ENCODE results near the gene XPOT. TPM values are rescaled to one million over a fixed set of nuclear protein-coding genes. Genes with fewer than 3 reads are reported as not detected.

XPOT gene
- total and polyA plus RNA-seq, 4 donors, result 16.7 to 44.8 (median 23.8) TPM

GRCh38 chr12:64383675-64384074, 20.5 kb upstream of the XPOT start:
- 73% methylated on average over 1 of the region's 1 CpG for WGBS
- TF ChIP-seq, protein P1, sequence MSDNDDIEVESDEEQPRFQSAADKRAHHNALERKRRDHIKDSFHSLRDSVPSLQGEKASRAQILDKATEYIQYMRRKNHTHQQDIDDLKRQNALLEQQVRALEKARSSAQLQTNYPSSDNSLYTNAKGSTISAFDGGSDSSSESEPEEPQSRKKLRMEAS (IDR thresholded peaks at IDR 0.05), result no peak
- no peak for TF ChIP-seq NR2F2 (IDR thresholded peaks at IDR 0.05)

GRCh38 chr12:64385019-64385418, 19.2 kb upstream of the XPOT start:
- H3K4me1 ChIP-seq (ENCODE audit: control insufficient read depth in 4 of 4, insufficient read depth in 4 of 4, low read length in 3 of 4), result peaks cover 0 to under 1% (median 0%) of the 10 kb centered on the region in 4 donors
- no peak overlapping the region for H3K27ac ChIP-seq (ENCODE audit: low read depth in 1 of 2, low read length in 2 of 2)
- peaks cover 0 to 4% (median 1%) of the 10 kb centered on the region in 4 donors for H3K9me3 ChIP-seq (ENCODE audit: control insufficient read depth in 4 of 4, low read length in 3 of 4)
- TF ChIP-seq FOXA2 (IDR thresholded peaks at IDR 0.05) (no peak), ZBTB33 (IDR thresholded peaks at IDR 0.05) (no peak), JUND (IDR thresholded peaks at IDR 0.05) (no peak), ATF3 (IDR thresholded peaks at IDR 0.05) (no peak), RXRA (IDR thresholded peaks at IDR 0.05) (no peak), SP1 (IDR thresholded peaks at IDR 0.05) (no peak), EGR1 (IDR thresholded peaks at IDR 0.05; ENCODE audit: low read depth in 2 of 2) (no peak), YY1 (IDR thresholded peaks at IDR 0.05) (no peak), FOXA1 (IDR thresholded peaks at IDR 0.05) (no peak), CTCF (IDR thresholded peaks at IDR 0.05; ENCODE audit: low read depth, low read length, missing input control) (no peak)
- TF ChIP-seq, protein P2, sequence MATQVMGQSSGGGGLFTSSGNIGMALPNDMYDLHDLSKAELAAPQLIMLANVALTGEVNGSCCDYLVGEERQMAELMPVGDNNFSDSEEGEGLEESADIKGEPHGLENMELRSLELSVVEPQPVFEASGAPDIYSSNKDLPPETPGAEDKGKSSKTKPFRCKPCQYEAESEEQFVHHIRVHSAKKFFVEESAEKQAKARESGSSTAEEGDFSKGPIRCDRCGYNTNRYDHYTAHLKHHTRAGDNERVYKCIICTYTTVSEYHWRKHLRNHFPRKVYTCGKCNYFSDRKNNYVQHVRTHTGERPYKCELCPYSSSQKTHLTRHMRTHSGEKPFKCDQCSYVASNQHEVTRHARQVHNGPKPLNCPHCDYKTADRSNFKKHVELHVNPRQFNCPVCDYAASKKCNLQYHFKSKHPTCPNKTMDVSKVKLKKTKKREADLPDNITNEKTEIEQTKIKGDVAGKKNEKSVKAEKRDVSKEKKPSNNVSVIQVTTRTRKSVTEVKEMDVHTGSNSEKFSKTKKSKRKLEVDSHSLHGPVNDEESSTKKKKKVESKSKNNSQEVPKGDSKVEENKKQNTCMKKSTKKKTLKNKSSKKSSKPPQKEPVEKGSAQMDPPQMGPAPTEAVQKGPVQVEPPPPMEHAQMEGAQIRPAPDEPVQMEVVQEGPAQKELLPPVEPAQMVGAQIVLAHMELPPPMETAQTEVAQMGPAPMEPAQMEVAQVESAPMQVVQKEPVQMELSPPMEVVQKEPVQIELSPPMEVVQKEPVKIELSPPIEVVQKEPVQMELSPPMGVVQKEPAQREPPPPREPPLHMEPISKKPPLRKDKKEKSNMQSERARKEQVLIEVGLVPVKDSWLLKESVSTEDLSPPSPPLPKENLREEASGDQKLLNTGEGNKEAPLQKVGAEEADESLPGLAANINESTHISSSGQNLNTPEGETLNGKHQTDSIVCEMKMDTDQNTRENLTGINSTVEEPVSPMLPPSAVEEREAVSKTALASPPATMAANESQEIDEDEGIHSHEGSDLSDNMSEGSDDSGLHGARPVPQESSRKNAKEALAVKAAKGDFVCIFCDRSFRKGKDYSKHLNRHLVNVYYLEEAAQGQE (IDR thresholded peaks at IDR 0.05), result no peak
- WGBS, result 93% methylated on average over 3 of the region's 3 CpGs
- H3K27me3 ChIP-seq (ENCODE audit: control insufficient read depth in 4 of 4, insufficient read depth in 4 of 4, low read length in 3 of 4), result peaks cover 0 to 3% (median 0%) of the 10 kb centered on the region in 4 donors
- DNase-seq (ENCODE audit: low spot score), result no peak
- H3K4me3 ChIP-seq (ENCODE audit: low read depth in 1 of 3, low read length in 3 of 3), result no peak overlapping the region
- no peaks in the 10 kb centered on the region for H3K36me3 ChIP-seq (ENCODE audit: control insufficient read depth in 4 of 4, insufficient read depth in 3 of 4, low read depth in 1 of 4, low read length in 3 of 4)
- H3K9ac ChIP-seq (ENCODE audit: low read depth in 1 of 2, low read length in 2 of 2), result no peak overlapping the region

More at GRCh38 chr12:64383675-64384074, 20.5 kb upstream of the XPOT start:
- Histone ChIP-seq H3K9me3 (ENCODE audit: control insufficient read depth in 4 of 4, low read length in 3 of 4) (peaks cover 0 to 5% (median 2%) of the 10 kb centered on the region in 4 donors), H3K4me3 (ENCODE audit: low read depth in 1 of 3, low read length in 3 of 3) (no peak overlapping the region), H3K4me1 (ENCODE audit: control insufficient read depth in 4 of 4, insufficient read depth in 4 of 4, low read length in 3 of 4) (no peaks in the 10 kb centered on the region), H3K27ac (ENCODE audit: low read depth in 1 of 2, low read length in 2 of 2) (no peak overlapping the region), H3K36me3 (ENCODE audit: control insufficient read depth in 4 of 4, insufficient read depth in 3 of 4, low read depth in 1 of 4, low read length in 3 of 4) (no peaks in the 10 kb centered on the region), H3K9ac (ENCODE audit: low read depth in 1 of 2, low read length in 2 of 2) (no peak overlapping the region), H3K27me3 (ENCODE audit: control insufficient read depth in 4 of 4, insufficient read depth in 4 of 4, low read length in 3 of 4) (no peaks in the 10 kb centered on the region)
- no peak for DNase-seq (ENCODE audit: low spot score)

All from liver (tissue), 9 donors.